Type B pancreatic cell (in vitro differentiated cells): ENCODE data around the gene CDC14A. TPM values are rescaled to one million over a fixed set of nuclear protein-coding genes. Genes with fewer than 3 reads are reported as not detected.

ENCODE experiments used
- DNase-seq: peaks from one replicate; pipeline ENCODE4 v3.0.0; 2021; ENCODE audit warnings: mixed read lengths; ENCODE audit not compliant: unreplicated experiment; ENCODE audit errors: extremely low spot score
- H3K27ac Mint-ChIP-seq: 2 replicates; pipeline ENCODE4 v1.8.0; 2021; ENCODE audit warnings: mild to moderate bottlenecking, mixed read lengths
- H3K27me3 Mint-ChIP-seq: 2 replicates; pipeline ENCODE4 v1.8.0; 2021; ENCODE audit warnings: mixed read lengths
- H3K36me3 Mint-ChIP-seq: 2 replicates; pipeline ENCODE4 v1.8.0; 2021; ENCODE audit warnings: mixed read lengths
- H3K4me1 Mint-ChIP-seq: one replicate; pipeline ENCODE4 v1.8.0; 2021; ENCODE audit warnings: mixed read lengths; ENCODE audit not compliant: unreplicated experiment
- H3K4me3 Mint-ChIP-seq: 2 replicates; pipeline ENCODE4 v1.8.0; 2021; ENCODE audit warnings: mild to moderate bottlenecking, mixed read lengths
- H3K9me3 Mint-ChIP-seq: 2 replicates; pipeline ENCODE4 v1.8.0; 2021; ENCODE audit warnings: mixed read lengths
- CTCF ChIP-seq: fragments of 200-600 bp; sonication (generic); conservative IDR thresholded peaks from 2 replicates; pipeline ENCODE4 v1.5.0; 2021; ENCODE audit warnings: antibody characterized with exemption, mild to moderate bottlenecking
- total RNA-seq: library from RNA; stranded (reverse); gene quantifications from 2 replicates; pipeline ENCODE4 v1.2.1, GENCODE V29; 2021; ENCODE audit warnings: low replicate concordance

CDC14A gene
- total RNA-seq, 1 donor from 2014 or later, result 11.4 TPM

- Mint-ChIP-seq H3K9me3 (peaks cover 13% of the 10 kb centered on the region), H3K4me1 (no peaks in the 10 kb centered on the region), H3K27ac (no peak overlapping the region), H3K27me3 (peaks cover 3% of the 10 kb centered on the region), H3K4me3 (no peak overlapping the region), H3K36me3 (no peaks in the 10 kb centered on the region)
- no peak for TF ChIP-seq CTCF
- DNase-seq, result no peak
Measured at GRCh38 chr1:100552031-100552430, 199.7 kb downstream of the CDC14A start.

- no peaks in the 10 kb centered on the region for H3K36me3 Mint-ChIP-seq
- H3K4me3 Mint-ChIP-seq, result no peak overlapping the region
- DNase-seq, result no peak
- no peaks in the 10 kb centered on the region for H3K4me1 Mint-ChIP-seq
- peaks cover 3% of the 10 kb centered on the region for H3K27me3 Mint-ChIP-seq
- H3K27ac Mint-ChIP-seq, result no peak overlapping the region
- no peak for TF ChIP-seq CTCF
- H3K9me3 Mint-ChIP-seq, result peaks cover 13% of the 10 kb centered on the region
Measured at GRCh38 chr1:100552922-100553321, 200.6 kb downstream of the CDC14A start.

- Mint-ChIP-seq H3K4me3 (no peak overlapping the region), H3K27ac (no peak overlapping the region), H3K36me3 (no peaks in the 10 kb centered on the region), H3K27me3 (peaks cover 3% of the 10 kb centered on the region), H3K4me1 (no peaks in the 10 kb centered on the region), H3K9me3 (peaks cover 13% of the 10 kb centered on the region)
- DNase-seq, result no peak
- TF ChIP-seq CTCF, result no peak
Measured at GRCh38 chr1:100556181-100556580, 203.9 kb downstream of the CDC14A start.

GRCh38 chr1:100556925-100557605 is 204.8 kb downstream of the CDC14A start:
- Mint-ChIP-seq H3K27ac (no peak overlapping the region), H3K9me3 (peaks cover 11% of the 10 kb centered on the region), H3K4me1 (no peaks in the 10 kb centered on the region), H3K36me3 (no peaks in the 10 kb centered on the region), H3K4me3 (no peak overlapping the region), H3K27me3 (peaks cover 3% of the 10 kb centered on the region)
- TF ChIP-seq CTCF, result no peak
- DNase-seq, result no peak

GRCh38 chr1:100557606-100557953 is 205.3 kb downstream of the CDC14A start:
- H3K9me3 Mint-ChIP-seq, result peaks cover 8% of the 10 kb centered on the region
- no peak for DNase-seq
- no peaks in the 10 kb centered on the region for H3K36me3 Mint-ChIP-seq
- H3K4me1 Mint-ChIP-seq, result no peaks in the 10 kb centered on the region
- no peak overlapping the region for H3K4me3 Mint-ChIP-seq
- TF ChIP-seq CTCF, result no peak
- no peak overlapping the region for H3K27ac Mint-ChIP-seq
- H3K27me3 Mint-ChIP-seq, result no peaks in the 10 kb centered on the region

- Mint-ChIP-seq H3K27me3 (no peaks in the 10 kb centered on the region), H3K9me3 (peaks cover 3% of the 10 kb centered on the region), H3K4me1 (no peaks in the 10 kb centered on the region), H3K4me3 (no peak overlapping the region), H3K27ac (no peak overlapping the region), H3K36me3 (no peaks in the 10 kb centered on the region)
- no peak for DNase-seq
- TF ChIP-seq CTCF, result no peak
Measured at GRCh38 chr1:100565533-100565932, 213.2 kb downstream of the CDC14A start.
